ENCODE data around the gene SLC38A1. TPM values are rescaled to one million over a fixed set of nuclear protein-coding genes. Genes with fewer than 3 reads are reported as not detected.
A peak's percentile ranks its signal among the peaks of the same experiment; 100 is the strongest.

SLC38A1 gene
- total and polyA plus RNA-seq, 2 experiments from 2014 or later, result 114 to 234 TPM

- TF ChIP-seq, protein P1, sequence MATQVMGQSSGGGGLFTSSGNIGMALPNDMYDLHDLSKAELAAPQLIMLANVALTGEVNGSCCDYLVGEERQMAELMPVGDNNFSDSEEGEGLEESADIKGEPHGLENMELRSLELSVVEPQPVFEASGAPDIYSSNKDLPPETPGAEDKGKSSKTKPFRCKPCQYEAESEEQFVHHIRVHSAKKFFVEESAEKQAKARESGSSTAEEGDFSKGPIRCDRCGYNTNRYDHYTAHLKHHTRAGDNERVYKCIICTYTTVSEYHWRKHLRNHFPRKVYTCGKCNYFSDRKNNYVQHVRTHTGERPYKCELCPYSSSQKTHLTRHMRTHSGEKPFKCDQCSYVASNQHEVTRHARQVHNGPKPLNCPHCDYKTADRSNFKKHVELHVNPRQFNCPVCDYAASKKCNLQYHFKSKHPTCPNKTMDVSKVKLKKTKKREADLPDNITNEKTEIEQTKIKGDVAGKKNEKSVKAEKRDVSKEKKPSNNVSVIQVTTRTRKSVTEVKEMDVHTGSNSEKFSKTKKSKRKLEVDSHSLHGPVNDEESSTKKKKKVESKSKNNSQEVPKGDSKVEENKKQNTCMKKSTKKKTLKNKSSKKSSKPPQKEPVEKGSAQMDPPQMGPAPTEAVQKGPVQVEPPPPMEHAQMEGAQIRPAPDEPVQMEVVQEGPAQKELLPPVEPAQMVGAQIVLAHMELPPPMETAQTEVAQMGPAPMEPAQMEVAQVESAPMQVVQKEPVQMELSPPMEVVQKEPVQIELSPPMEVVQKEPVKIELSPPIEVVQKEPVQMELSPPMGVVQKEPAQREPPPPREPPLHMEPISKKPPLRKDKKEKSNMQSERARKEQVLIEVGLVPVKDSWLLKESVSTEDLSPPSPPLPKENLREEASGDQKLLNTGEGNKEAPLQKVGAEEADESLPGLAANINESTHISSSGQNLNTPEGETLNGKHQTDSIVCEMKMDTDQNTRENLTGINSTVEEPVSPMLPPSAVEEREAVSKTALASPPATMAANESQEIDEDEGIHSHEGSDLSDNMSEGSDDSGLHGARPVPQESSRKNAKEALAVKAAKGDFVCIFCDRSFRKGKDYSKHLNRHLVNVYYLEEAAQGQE (IDR thresholded peaks at IDR 0.05; ENCODE audit: unreplicated experiment), result no peak
- TF ChIP-seq CREB1 (CRISPR knock-in tag; IDR thresholded peaks at IDR 0.05; ENCODE audit: low read depth) (no peak), CTCF (conservative IDR thresholded peaks at IDR 0.05; ENCODE audit: low read depth in 2 of 2) (no peak), ETS1 (IDR thresholded peaks at IDR 0.05) (no peak), JUNB (IDR thresholded peaks at IDR 0.05; ENCODE audit: unreplicated experiment) (no peak)
These were observed 3.1 kb downstream of the SLC38A1 start (continued) for GRCh38 chr12:46265734-46266133.

DNA sequence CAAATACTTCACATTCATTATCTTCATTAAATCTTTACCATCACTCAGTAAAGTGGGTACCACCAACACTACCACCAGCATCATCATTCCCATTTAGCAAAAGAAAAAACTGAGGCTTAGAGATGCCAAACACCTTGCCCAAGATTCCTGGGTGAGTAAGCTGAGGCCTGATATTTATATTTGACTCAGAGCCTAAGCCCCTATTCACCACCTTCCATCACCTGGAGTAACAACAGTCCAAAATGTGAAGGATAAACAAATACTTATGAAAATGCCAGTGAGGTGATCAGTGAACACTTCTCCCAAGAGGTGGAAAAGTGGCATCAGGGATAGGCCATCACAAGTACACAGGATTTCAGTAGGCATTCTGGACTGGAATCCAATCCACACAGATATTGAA lies 3.7 kb downstream of the SLC38A1 start:
- ATAC-seq (no peak), DNase-seq (ENCODE audit: low spot score) (no peak)
- 0 out of 2 replicates have a peak overlapping the region, but pooled peaks have one; percentile 14 for H3K27ac ChIP-seq (ENCODE audit: low read depth)
- no peaks in the 10 kb centered on the region for H3K9me2 ChIP-seq (ENCODE audit: insufficient read depth)
- H3K27me3 ChIP-seq (ENCODE audit: insufficient read depth), result no peaks in the 10 kb centered on the region
- no peak overlapping the region for H2AFZ ChIP-seq
- peak overlapping the region; percentile 86 for H3K4me2 ChIP-seq
- peaks cover 99% of the 10 kb centered on the region for H3K79me2 ChIP-seq (replicated peaks; ENCODE audit: insufficient read depth)
- peaks cover 53% of the 10 kb centered on the region for H3K4me1 ChIP-seq (ENCODE audit: insufficient read depth)
- H3F3A ChIP-seq (replicated peaks; ENCODE audit: low read depth), result no peaks in the 10 kb centered on the region
- H3K4me1 Mint-ChIP-seq, result peaks cover 18% of the 10 kb centered on the region
- no peaks in the 10 kb centered on the region for H3K36me3 ChIP-seq (ENCODE audit: insufficient read depth)
- H4K20me1 ChIP-seq (replicated peaks; ENCODE audit: insufficient read depth), result peaks cover 26% of the 10 kb centered on the region
- H3K27me3 Mint-ChIP-seq (ENCODE audit: insufficient read depth, low read depth, poor library complexity), result no peaks in the 10 kb centered on the region
- peak overlapping the region; percentile 90 for H3K4me3 ChIP-seq
- H3K4me3 Mint-ChIP-seq, result no peak overlapping the region
- H3K9me3 Mint-ChIP-seq, result no peaks in the 10 kb centered on the region
- H3K36me3 Mint-ChIP-seq (ENCODE audit: low read depth), result peaks cover 5% of the 10 kb centered on the region; the same call in 2 of the 3 replicates
- no peak overlapping the region for H3K27ac Mint-ChIP-seq
- TF ChIP-seq ZNF331 (CRISPR knock-in tag; IDR thresholded peaks at IDR 0.05; ENCODE audit: low read depth), result no peak
- no peak for TF ChIP-seq JUNB (IDR thresholded peaks at IDR 0.05; ENCODE audit: unreplicated experiment)
- TF ChIP-seq STAT1 (IDR thresholded peaks at IDR 0.05; ENCODE audit: unreplicated experiment), result no peak
- TF ChIP-seq, protein P1 (IDR thresholded peaks at IDR 0.05; ENCODE audit: unreplicated experiment), result no peak
- TF ChIP-seq ZNF114 (CRISPR knock-in tag; IDR thresholded peaks at IDR 0.05), result no peak
- no peak for TF ChIP-seq CTCF (conservative IDR thresholded peaks at IDR 0.05; ENCODE audit: low read depth in 2 of 2)
- TF ChIP-seq EZH2 (IDR thresholded peaks at IDR 0.05; ENCODE audit: low read depth, unreplicated experiment), result no peak

All from GM23338 (cell line).